GM12878 (cell line): ENCODE measurements around the gene ADSL. TPM values are rescaled to one million over a fixed set of nuclear protein-coding genes. Genes with fewer than 3 reads are reported as not detected.

Source experiments
- BCL11A ChIP-seq: IDR thresholded peaks from 2 replicates; pipeline ENCODE4 v1.6.1; 2011; ENCODE audit warnings: low read depth, low read length
- BMI1 ChIP-seq: fragments of 450-650 bp; IDR thresholded peaks from 2 replicates; pipeline ENCODE4 v1.6.1; 2016; ENCODE audit warnings: mild to moderate bottlenecking, moderate library complexity, borderline replicate concordance
- CBFB ChIP-seq: IDR thresholded peaks from 2 replicates; pipeline ENCODE4 v1.6.1; 2016; ENCODE audit warnings: antibody characterized with exemption, low read depth
- DPF2 ChIP-seq: fragments of 450-650 bp; IDR thresholded peaks from 2 replicates; pipeline ENCODE4 v1.6.1; 2017; ENCODE audit warnings: mild to moderate bottlenecking
- EP300 ChIP-seq, 2 experiments: fragments of 150-350 bp in 1 of 2; IDR thresholded peaks; 2 replicates each; pipeline ENCODE4 v1.6.1; 2011 to 2012; ENCODE audit warnings: low read depth in 2 of 2, low read length in 2 of 2, borderline replicate concordance in 1 of 2, improper control_type of control experiment in 1 of 2, inconsistent platforms in 1 of 2; ENCODE audit not compliant: control insufficient read depth in 1 of 2
- IRF4 ChIP-seq: IDR thresholded peaks from 2 replicates; pipeline ENCODE4 v1.6.1; 2011; ENCODE audit warnings: low read depth, low read length
- JUNB ChIP-seq: IDR thresholded peaks from 2 replicates; pipeline ENCODE4 v1.6.1; 2016; ENCODE audit warnings: antibody characterized with exemption, mild to moderate bottlenecking
- MEF2B ChIP-seq: fragments of 450-650 bp; IDR thresholded peaks from 2 replicates; pipeline ENCODE4 v1.6.1; 2018; ENCODE audit warnings: mild to moderate bottlenecking, moderate library complexity; ENCODE audit not compliant: partially characterized antibody, poor library complexity, severe bottlenecking
- MTA2 ChIP-seq: fragments of 450-650 bp; IDR thresholded peaks from 2 replicates; pipeline ENCODE4 v1.6.1; 2016; ENCODE audit warnings: low read depth, mild to moderate bottlenecking, moderate library complexity
- NKRF ChIP-seq: fragments of 450-650 bp; conservative IDR thresholded peaks from 2 replicates; pipeline ENCODE4 v1.6.1; 2017; ENCODE audit warnings: mild to moderate bottlenecking, moderate library complexity
- PAX5 ChIP-seq: IDR thresholded peaks from 2 replicates; pipeline ENCODE4 v1.6.1; 2011; ENCODE audit warnings: low read depth, low read length, borderline replicate concordance
- PBX3 ChIP-seq: IDR thresholded peaks from 2 replicates; pipeline ENCODE4 v1.6.1; 2011; ENCODE audit warnings: mild to moderate bottlenecking, low read depth, low read length, moderate library complexity; ENCODE audit not compliant: insufficient replicate concordance
- RAD21 ChIP-seq: IDR thresholded peaks from 2 replicates; pipeline ENCODE4 v1.6.1; 2011; ENCODE audit warnings: mild to moderate bottlenecking, low read depth, low read length, moderate library complexity; ENCODE audit not compliant: insufficient read depth
- RB1 ChIP-seq: fragments of 450-650 bp; formaldehyde crosslinking; IDR thresholded peaks from 2 replicates; pipeline ENCODE4 v1.6.1; 2017; ENCODE audit warnings: mild to moderate bottlenecking, borderline replicate concordance
- RELA ChIP-seq: fragments of 450-650 bp; IDR thresholded peaks from 2 replicates; pipeline ENCODE4 v1.8.0; 2014; ENCODE audit warnings: borderline replicate concordance; ENCODE audit not compliant: partially characterized antibody
- RUNX3 ChIP-seq: IDR thresholded peaks from 2 replicates; pipeline ENCODE4 v1.6.1; 2012; ENCODE audit warnings: low read length, inconsistent platforms
- SMARCA5 ChIP-seq: fragments of 450-650 bp; IDR thresholded peaks from 2 replicates; pipeline ENCODE4 v1.6.1; 2017; ENCODE audit warnings: mild to moderate bottlenecking
- SPI1 ChIP-seq: IDR thresholded peaks from 2 replicates; pipeline ENCODE4 v1.6.1; 2011; ENCODE audit warnings: low read depth, mild to moderate bottlenecking, low read length, moderate library complexity, borderline replicate concordance; ENCODE audit not compliant: insufficient read depth
- WRNIP1 ChIP-seq: IDR thresholded peaks from 2 replicates; pipeline ENCODE4 v1.6.1; 2011; ENCODE audit warnings: low read depth, low read length, improper control_type of control experiment, borderline replicate concordance
- YY1 ChIP-seq: IDR thresholded peaks from 2 replicates; pipeline ENCODE4 v1.6.1; 2011; ENCODE audit warnings: low read depth, mild to moderate bottlenecking, low read length
- polyA plus RNA-seq, 11 experiments: library from polyadenylated mRNA; depleted of rRNA in 4 of 11; unstranded in 6 of 11; stranded (reverse) in 5 of 11; fragments of >200 nt; fragmentation: Nextera tagmentation in 4 of 11; fragmentation: Illumina TruSeq in 1 of 11; extraction: Ambion mirVana in 4 of 11; extraction: Trizol in 1 of 11; gene quantifications; 1 replicate in 1 of 11; 2 replicates in 10 of 11; pipeline versions ENCODE4 v1.2.1 to v1.2.3, GENCODE V29; 2011 to 2016; ENCODE audit warnings: inconsistent platforms in 2 of 11, missing spikeins in 2 of 11, low read depth in 1 of 11
- total RNA-seq, 4 experiments: library from RNA; depleted of rRNA in 3 of 4; stranded (reverse); fragments of >200 nt in 3 of 4; fragmentation: Illumina TruSeq in 1 of 4; extraction: Trizol in 1 of 4; gene quantifications; 2 replicates each; pipeline versions ENCODE4 v1.2.1 to v1.2.3, GENCODE V29; 2013 to 2021
- TF ChIP-seq, protein P1 (sequence below): fragments of 450-650 bp; IDR thresholded peaks from 2 replicates; pipeline ENCODE4 v1.6.1; 2017; ENCODE audit warnings: mild to moderate bottlenecking, low read depth, inconsistent platforms; ENCODE audit not compliant: poor library complexity, severe bottlenecking
- TF ChIP-seq, protein P2 (sequence below): fragments of 450-650 bp; IDR thresholded peaks from 2 replicates; pipeline ENCODE4 v1.6.1; 2016; ENCODE audit warnings: mild to moderate bottlenecking, moderate library complexity, borderline replicate concordance

The ADSL gene
- total and polyA plus RNA-seq, 10 of the 15 experiments (the other 5 are each of a cell fraction or from before 2014, with no cell fraction given): 126 to 313 (median 143) TPM

- TF ChIP-seq CBFB: no peak
- no peak for TF ChIP-seq SMARCA5
- peak; percentile 75 to 78; a peak in 3 of 4 replicates for TF ChIP-seq EP300 (IDR thresholded peaks at IDR 0.05; ENCODE audit: borderline replicate concordance in 1 of 2, control insufficient read depth in 1 of 2, low read depth in 2 of 2, low read length in 2 of 2)
- TF ChIP-seq PAX5: 0 out of 2 replicates have a peak, but pooled peaks have one; percentile 46
- TF ChIP-seq IRF4: peak; percentile 92
- TF ChIP-seq RAD21: no peak
- TF ChIP-seq DPF2: peak; percentile 92
- TF ChIP-seq RUNX3: peak; percentile 54
- peak; percentile 84 for TF ChIP-seq SPI1
- peak; percentile 54; the same call in 1 of the 2 replicates for TF ChIP-seq YY1
- TF ChIP-seq NKRF: no peak
- peak; percentile 60 for TF ChIP-seq PBX3
- TF ChIP-seq JUNB: peak; percentile 90
- TF ChIP-seq MEF2B: peak; percentile 35
- TF ChIP-seq, protein P1, sequence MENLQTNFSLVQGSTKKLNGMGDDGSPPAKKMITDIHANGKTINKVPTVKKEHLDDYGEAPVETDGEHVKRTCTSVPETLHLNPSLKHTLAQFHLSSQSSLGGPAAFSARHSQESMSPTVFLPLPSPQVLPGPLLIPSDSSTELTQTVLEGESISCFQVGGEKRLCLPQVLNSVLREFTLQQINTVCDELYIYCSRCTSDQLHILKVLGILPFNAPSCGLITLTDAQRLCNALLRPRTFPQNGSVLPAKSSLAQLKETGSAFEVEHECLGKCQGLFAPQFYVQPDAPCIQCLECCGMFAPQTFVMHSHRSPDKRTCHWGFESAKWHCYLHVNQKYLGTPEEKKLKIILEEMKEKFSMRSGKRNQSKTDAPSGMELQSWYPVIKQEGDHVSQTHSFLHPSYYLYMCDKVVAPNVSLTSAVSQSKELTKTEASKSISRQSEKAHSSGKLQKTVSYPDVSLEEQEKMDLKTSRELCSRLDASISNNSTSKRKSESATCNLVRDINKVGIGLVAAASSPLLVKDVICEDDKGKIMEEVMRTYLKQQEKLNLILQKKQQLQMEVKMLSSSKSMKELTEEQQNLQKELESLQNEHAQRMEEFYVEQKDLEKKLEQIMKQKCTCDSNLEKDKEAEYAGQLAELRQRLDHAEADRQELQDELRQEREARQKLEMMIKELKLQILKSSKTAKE: peak; percentile 56
- peak; percentile 92 for TF ChIP-seq MTA2
- no peak for TF ChIP-seq WRNIP1
- TF ChIP-seq BMI1: peak; percentile 48; the same call in 1 of the 2 replicates
- peak; percentile 75 for TF ChIP-seq BCL11A
- TF ChIP-seq, protein P2, sequence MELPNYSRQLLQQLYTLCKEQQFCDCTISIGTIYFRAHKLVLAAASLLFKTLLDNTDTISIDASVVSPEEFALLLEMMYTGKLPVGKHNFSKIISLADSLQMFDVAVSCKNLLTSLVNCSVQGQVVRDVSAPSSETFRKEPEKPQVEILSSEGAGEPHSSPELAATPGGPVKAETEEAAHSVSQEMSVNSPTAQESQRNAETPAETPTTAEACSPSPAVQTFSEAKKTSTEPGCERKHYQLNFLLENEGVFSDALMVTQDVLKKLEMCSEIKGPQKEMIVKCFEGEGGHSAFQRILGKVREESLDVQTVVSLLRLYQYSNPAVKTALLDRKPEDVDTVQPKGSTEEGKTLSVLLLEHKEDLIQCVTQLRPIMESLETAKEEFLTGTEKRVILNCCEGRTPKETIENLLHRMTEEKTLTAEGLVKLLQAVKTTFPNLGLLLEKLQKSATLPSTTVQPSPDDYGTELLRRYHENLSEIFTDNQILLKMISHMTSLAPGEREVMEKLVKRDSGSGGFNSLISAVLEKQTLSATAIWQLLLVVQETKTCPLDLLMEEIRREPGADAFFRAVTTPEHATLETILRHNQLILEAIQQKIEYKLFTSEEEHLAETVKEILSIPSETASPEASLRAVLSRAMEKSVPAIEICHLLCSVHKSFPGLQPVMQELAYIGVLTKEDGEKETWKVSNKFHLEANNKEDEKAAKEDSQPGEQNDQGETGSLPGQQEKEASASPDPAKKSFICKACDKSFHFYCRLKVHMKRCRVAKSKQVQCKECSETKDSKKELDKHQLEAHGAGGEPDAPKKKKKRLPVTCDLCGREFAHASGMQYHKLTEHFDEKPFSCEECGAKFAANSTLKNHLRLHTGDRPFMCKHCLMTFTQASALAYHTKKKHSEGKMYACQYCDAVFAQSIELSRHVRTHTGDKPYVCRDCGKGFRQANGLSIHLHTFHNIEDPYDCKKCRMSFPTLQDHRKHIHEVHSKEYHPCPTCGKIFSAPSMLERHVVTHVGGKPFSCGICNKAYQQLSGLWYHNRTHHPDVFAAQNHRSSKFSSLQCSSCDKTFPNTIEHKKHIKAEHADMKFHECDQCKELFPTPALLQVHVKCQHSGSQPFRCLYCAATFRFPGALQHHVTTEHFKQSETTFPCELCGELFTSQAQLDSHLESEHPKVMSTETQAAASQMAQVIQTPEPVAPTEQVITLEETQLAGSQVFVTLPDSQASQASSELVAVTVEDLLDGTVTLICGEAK: no peak; the same call in 1 of the 2 replicates
- peak; percentile 59 for TF ChIP-seq RELA
- TF ChIP-seq RB1: 0 out of 2 replicates have a peak, but pooled peaks have one; percentile 32
Measured at GRCh38 chr22:40412441-40412840, 66.1 kb downstream of the ADSL start (continued).
